ENCODE data around the gene GUCD1.

DNA sequence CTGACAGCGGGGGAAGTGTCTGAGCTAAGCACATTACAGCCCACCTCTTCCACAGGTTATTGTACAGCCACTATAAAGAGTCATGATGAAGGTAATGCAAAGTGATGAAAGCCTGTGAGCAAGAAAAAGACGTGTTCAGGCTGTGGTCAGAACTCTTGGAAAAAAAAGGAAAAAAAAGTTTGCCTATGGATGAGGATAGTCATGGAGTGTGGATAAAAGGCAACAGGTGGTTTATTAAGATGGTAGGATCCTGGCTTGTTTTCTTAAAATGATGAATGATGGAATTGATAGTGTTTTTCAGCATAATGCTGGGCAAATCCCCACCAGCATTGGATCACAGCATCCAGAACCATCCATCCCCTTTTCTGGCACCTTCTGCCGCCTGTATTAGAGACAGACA lies 36.7 kb downstream of the GUCD1 start:
- no peak for TF ChIP-seq POU2F2 (IDR thresholded peaks at IDR 0.05; ENCODE audit: low read depth, low read length)
- TF ChIP-seq POLR2A (IDR thresholded peaks at IDR 0.05; ENCODE audit: low read depth, low read length), result no peak
- TF ChIP-seq TAF1 (IDR thresholded peaks at IDR 0.05; ENCODE audit: low read depth, low read length), result no peak
- TF ChIP-seq SPI1 (IDR thresholded peaks at IDR 0.05; ENCODE audit: low read depth, low read length), result no peak

All from GM12891 (cell line).